Stimulated activated CD8-positive, alpha-beta memory T cell treated with anti-CD3 and anti-CD28 coated beads, Interleukin-2, amount 100 ng/mL, for 48 hours (primary cell): ENCODE measurements around the gene LCP1.

Source experiments
- DNase-seq, 2 donors: peaks; one replicate each; pipeline ENCODE4 v3.0.0-alpha.2; 2020; ENCODE audit warnings: low read depth in 2 of 2

Gene LCP1

DNA sequence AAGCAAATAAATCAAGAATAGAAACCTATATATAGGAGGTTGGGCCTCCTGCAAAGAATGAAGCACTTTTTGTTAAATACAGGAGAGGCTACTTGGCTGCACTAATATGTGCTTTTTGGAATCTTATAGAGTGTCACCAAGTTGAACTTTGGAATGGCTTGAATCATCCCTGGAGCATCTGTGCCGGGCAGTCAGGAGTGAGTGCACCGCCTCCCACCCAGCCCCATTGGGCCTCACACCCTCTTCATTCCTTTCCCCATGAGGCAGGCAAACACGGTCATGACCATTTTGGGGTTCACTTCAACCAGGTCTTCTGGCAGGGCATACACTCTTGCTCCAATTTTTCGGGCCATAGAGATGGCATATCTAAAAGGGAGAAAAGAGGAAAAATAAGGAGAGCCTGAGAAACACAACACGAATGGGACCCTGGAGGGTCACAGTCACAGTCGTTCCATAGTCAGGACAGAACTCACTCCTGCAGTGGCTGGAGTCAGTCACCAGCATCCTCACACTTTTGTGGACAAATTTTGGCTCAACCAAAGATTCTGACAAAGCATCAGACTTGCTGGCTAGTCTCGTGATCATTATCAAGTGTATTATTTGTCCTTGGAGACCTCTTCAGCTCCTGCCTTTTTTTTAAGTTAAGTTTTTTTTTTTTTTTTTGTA, 54.5 kb downstream of the LCP1 start:
- DNase-seq = no peak

DNA sequence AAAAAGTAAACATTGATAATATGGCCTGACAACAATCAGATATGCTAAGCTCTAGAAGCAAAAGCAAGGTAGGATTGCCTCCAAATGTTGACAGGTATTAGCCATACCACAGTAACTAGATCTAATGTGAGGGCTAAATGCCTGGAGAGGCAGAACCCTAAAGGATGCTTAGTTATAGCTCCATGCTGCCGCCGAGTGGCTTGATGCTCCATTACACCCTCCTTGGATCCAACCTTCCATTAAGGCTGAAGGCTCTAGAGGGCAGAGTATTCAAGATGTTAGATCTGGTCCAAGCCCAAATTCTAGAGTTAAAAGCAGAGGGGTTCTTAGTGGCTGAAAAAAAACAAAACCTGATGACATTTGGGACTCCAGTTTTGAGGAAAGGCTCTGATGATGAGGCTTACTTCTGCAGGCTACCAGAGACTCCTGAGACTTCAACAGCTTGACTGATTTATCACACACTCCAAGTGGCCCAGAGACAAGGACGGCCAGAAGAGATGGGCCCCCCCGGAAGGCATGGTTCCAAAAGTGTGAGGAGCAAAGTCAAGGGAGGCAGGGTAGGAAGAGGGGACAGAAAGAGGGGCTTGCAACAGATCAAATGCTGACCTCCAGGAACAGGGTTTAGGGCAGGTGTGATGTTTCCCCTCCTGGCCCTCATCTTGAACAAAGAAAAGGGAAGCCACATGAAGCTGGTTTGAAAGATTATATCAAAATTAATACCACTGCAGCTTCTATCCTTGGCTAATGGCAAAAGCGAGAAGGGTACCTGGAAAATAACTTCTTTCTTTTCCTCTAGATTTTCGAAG, 55.2 kb downstream of the LCP1 start:
- peak; percentile 18 to 54 for DNase-seq

DNA sequence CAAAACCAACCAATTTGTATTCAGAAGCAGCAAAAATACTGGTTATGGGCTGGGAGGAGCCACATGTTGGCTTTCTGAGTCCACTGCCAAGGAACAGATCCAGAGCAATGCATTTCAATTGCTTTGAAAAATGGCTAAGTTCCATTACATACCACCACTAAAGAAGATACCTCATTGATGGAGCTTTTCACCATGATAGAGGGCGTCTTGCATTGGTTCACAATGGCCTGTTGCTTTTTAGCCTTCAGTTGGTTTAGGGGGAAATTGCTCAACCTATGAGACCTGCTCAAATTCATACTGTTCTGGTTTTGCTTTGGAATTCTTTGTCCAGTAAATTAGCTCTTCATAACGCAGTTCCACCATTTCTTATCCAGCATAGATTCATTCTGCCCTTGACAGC, 55.9 kb downstream of the LCP1 start:
- no peak for DNase-seq

DNA sequence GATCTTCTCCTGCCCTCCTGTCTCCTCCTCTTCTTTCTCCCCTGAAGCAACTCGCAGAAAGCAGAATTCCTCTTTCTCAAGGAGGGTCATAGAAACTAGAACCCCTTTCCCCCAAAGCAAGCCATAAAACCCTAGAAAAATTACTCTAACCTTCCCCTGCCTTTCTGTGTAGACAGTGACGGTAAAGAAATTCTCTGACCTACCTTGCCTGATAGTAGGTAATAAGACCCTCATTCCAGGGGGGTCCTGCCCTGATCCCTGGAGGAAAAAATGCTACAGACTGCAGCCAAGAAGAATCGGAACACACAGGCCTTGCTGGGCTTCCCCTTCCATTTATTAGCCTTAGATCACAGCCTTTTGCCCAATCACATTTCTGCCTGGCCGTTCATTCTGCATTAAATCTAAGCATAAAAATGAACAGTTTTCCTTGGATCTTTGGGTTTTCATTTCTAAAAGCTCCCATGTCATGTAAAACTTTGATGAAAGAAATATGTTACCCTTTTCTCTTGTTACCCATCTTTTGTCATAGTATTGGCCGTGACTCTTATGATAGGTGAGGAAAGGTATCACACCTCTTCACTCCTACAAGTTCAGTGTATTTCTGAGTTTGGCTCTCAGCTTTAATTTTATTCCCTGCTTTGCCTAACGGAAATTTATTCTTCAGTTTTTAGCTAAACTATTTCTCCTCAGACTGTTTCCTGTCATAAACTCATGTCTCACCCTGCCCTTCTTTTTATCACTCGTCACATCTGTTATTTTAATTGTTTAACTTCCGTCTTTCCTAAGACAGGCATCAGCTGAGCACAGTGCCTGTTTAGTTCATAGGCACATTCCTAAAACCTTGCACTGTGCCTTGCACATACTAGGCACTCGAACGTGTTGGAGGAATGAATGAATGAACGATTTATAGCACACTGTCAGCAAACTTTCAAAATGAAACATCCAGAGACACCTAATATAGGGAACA, 56.7 kb downstream of the LCP1 start:
- DNase-seq = no peak

DNA sequence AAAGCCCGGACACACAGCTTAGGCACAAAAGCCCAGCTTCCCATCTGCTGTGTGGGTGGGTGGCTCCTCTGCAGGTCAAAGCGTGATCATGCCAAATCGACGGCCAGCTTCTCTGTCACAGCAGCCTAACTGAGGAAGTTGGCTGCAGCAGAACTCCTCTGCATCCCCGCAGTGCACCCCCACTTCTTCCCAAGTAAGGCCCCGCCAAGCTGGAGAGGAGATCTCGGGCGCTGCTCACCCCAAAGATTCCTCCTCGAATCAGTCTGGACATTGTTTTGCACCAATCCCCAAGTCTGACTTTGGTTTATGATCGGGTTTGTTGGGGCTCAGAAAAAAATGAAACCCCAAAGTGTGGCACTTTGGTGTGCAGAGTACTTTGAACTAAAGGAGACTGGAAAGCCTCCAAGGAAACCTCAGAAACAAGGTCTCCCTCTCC, 57.4 kb downstream of the LCP1 start:
- peak in 1 of 2 donors; percentile 11 for DNase-seq

DNA sequence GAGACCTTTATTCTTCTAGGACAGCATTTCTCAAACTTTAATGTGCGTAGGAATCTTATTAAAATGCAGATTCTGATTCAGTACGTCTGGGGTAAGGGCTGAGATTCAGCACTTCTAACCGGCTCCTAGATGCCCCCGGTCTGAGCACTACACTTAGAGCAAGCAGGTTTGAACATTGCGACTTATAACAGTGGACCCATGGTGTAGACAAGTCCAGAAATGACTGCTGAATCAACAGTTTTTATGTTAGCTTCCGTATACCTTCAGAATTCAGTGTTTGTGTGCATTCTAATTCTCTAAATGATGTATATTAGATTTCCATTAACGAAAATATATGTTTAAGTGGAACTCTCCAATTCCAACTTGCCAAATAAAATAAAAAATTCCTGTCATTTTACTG, 59.7 kb downstream of the LCP1 start:
- DNase-seq = no peak

DNA sequence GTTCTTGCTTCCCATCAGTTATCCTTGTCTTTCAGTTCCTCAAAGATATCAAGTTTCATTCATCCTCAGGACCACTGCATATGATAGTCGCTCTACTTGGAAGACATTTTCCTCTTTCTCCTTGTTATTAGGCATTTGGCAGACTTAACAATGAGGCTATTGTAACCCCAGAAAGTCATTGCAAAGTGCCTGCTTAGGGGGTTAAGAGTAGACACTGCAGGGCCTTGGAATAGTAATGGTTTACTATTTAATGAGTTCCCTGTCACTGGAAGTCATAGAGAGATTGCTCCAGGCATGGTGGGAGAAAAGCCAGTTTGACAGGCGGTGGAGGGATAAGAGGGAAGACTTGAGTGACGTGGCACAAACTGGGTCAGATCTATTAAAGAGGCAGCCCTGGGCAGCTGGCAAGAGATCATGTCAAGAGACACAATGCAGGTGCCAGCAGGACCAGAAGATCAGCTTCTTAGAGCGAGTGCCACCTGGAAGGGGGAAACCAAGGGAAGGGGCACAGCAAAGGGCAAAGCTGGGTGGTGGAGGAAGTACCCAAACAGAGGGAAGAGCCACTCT, 60.3 kb downstream of the LCP1 start:
- DNase-seq = no peak

DNA sequence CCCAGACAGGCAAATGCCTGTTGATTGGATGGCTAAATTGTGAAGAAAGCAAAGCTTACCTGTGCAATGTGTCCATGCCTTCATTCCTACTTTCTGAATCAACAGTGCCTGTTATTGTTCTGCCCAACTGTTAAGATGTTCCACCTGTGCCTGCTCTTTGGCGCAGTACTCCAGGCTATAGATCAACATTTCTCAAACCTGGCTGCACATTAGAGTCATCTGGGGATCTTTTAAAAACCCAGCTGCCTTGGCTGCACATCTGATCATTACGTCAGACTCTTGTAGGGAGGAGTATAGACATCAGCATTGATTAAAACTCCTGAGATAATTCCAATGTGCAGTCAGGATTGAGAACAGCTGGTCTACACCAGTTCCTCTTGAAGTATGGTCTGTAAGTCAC, 60.9 kb downstream of the LCP1 start:
- DNase-seq = no peak

DNA sequence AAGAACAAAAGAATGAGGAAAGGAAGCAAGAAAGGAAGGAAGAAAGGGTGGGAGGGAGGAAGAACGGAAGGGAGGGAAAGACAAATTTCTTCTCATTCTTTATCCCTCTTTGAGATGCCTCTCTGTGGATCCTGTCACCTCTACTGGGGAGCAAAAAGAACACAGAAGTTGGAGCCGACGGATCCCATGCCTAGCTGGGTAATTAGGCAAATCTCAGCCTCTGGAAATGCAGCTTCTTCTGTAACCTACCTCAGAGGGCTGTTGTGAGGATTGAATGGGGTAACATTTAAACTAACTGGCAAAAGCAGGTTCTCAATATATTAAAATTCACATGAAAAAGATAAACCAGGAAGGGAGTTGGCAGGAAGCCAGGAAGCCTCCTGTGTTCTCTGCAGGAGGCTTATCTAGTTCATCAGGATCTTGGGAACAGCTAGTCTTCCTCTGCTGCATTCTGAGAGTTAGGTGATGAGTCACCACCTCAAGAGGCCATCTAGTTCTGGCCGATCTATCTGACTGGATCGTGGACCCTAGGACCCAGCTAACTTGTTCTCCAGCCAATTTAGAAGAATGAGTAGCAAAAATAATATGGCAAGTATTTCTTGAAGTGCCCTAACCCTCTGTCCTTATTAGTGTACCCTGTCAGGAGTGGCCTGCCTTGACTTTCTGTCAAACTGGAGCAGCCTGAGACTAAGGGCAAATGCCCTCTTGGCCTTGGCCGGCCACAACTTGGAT, 61.9 kb downstream of the LCP1 start:
- no peak for DNase-seq

DNA sequence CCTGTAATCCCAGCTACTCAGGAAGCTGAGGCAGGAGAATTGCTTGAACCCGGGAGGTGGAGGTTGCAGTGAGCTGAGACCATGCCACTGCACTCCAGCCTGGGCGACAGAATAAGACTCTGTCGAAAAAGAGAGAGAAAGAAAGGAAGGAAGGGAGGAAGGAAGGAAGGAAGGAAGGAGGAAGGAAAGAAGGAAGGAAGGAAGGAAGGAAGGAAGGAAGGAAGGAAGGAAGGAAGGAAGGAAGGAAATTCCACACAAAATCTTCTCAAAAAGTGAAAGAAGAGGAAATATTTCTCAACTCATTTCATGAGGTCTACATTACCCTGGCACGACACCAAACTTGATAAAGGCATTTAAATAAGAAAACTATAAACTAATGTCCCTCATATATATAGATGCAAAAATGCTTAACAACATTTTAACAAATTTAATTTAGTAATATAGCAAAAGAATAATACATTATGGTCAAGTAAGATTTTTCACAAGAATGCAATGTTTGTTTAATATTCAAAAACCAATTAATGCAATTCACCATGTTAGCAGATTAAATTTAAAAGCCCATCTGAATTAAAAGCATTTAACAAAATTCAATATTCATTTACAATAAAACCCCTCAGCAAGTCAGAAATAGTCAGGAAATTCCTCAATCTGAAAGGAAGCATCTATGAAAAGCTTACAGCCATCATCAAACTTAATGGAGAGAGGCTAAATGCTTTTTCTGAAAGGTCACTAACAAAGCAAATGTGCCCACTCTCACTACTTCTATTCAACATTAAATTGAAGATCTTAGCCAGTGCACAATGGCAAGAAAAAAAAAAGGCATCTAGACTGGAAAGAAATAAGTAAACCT, 65.1 kb downstream of the LCP1 start:
- DNase-seq = no peak

DNA sequence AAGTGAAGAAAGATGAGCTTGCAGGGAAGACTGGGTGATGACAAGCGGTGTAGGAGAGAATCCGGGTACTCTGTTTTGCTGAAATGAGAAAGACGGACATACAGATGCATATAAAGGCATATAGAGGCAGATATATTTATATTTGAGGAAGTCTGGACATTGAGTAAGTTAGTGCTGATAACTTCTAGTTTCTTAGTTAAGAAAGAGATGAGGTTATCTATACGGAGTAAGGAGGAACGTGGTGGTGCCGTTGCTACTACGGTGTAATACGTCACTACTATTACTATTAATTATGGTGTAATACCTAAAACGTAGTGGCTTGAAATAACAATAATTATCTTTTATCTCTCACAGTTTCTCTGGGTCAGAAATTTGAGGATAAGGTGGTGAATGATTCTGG, 67.4 kb downstream of the LCP1 start:
- no peak for DNase-seq

DNA sequence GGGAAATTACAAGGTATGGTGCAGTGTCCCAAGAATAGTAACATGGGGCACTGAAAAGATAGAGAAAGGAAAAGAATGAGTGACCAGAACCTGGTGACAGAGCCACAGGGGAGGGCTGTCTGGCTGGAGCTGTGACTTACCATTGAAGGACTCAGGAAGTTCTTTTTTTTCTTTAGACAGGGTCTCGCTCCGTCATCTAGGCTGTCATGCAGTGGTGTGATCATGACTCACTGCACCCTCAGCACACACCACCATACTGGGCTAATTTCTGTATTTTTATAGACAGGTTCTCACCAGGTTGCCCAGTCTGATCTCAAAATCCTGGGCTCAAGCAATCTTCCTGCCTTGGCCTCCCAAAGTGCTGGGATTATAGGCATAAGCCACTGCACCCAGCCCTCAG, 68.4 kb downstream of the LCP1 start:
- no peak for DNase-seq

DNA sequence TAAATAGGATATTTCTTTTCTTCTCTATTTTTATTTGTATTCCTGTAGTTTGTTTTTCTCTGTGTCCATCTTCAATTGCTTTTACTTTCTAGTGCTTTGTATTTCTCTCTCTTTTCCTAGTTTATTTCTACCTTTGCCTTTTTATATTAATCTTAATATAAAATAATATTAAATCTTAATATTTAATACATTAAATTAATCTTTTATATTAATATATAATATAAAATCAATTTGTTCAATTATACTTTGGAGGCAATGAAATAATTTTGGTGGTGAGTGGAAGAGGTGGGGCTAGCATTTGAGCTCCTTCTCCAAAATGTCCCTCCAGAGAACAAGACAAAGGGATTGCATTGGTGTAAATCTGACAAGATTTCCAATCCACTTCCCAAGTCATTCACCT, 70.8 kb downstream of the LCP1 start:
- DNase-seq = no peak

DNA sequence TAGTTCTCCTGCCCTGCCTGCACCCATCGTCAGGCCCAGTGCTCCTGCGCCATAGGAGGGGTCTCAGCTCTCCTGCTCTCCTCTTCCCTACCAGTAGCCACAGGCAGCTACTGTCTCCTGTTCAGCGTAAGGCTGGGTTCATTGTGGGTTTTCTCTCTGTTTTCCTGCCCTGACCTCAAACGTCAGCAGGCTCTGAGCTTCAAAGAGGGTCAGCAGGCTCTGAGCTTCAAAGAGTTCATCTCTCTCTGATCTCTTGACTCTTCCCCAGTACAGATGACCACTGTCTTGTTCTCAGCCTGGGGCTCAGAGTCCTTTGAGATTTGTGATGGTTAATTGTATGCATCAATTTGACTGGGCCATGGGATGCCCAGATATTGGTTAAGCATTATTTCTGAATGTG, 72.5 kb downstream of the LCP1 start:
- DNase-seq = no peak

DNA sequence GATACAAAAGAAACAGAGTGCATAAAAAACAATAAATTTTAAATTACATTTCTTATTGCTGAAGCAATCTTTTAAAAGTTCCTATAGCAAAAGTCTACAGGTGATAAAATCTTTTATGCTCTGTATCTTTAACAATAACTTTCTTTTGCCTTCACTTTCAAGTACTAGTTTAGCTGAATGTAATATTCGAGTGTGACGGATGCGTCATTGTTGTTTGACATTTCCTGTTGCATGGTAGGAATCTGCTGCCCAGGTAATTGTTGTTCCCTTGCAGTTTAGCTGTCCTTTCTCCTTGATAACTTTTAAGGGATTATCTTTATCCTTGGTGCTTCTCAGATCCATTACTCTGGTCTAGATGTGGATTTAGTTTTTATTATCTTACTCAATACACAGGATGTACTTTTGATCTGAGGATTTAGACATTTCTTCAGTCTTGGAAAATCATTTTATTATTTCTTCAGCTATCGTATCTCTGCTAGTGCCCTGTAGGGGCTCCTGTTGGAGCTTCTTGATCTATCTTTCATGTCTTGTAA, 75.1 kb downstream of the LCP1 start:
- no peak for DNase-seq

DNA sequence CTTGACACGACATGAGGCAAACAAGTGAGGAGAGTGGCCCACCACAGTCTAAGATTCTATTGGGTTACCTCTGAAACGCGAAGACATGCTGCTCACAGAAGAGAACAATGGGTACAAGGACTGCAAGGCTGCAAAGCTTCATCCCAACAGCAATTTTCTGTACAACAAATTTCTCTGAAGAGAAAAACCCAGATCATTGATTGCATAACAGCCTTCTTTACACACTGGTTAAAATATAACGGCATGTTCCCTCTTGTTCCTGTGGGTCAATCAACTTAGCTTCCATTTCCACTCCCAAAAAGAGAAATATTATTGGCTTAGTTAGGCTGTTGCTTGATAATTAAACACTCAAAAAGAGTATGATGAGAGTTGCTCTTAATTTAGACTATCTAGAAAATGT, 77.1 kb downstream of the LCP1 start, which contains the start of gene CPB2:
Gene CPB2, minus strand, starts transcription at position 166 of the 400 bp plus-strand sequence. Its CDS starts 24 bp downstream, at position 142.
- no peak for DNase-seq

DNA sequence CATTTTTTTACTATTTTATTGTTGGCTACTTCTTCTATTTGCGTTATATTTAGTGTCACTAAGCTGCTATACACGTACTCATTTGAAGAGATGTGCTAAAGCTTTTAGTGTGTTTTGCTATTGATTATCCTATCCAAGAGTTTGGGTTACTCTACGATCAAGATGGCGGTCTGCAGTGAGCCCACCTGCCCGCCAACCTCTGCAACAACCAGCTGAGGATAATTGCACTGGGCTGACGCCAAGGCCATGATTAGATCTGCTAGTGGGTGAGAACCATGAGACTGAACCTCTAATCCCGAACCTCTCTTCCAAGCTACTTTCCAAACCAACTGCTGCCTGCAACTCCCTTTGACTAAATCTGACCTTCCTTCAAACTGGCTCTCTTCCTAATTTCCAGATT, 78.9 kb downstream of the LCP1 start:
- DNase-seq = no peak

DNA sequence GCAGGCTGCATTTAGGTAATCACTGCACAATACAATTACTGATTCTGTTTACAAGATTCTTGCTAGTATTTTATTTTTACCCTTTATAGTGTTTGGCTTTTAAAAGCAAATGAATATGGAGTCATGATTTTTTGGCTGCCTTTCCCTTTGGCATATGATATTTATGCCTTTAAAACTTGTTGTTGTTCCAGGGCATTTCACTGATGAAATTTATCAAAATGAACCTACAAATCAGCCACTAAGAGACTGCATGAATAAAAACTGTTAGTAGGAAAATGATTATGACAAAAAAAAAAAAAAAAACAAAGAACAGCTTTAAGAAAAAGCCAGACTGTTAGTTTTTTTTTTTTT, 79.7 kb downstream of the LCP1 start:
- no peak for DNase-seq

DNA sequence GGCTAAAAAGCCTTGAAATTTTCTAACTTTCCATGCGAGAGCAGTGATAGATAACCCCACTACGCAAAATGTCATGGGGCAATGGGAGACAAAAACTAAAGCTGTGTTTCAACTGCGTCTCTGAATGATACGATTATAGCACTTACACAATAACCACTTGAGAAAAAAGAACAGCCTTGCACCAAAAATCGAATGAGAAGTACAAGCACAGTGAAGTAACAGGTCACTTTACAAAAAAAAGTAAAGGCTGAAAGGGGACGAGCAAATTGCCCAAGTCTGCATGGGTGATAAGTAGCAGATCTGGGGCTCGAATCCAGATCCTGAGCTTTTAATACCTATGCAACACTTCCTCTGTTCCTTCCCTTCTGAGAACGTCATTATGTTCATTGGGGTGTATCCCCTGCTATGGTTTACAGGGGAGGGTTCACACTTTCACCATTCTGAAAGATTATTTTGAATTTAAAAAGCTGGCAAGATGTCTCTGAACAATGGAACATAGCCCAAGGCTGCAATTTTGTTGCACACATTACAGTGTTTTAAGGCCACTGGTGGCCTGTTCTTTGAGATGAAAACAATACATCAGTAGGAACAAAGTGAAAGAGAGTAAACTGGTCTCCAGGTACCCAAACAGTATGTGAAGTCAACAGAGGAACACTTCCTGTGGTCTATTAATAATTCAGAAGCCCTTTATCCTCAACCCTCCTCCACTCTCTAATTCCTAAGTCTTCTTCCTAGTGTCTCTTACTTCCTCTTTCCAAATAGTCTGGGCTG, 80.3 kb downstream of the LCP1 start:
- DNase-seq = no peak
